BLaER1 (cell line): ENCODE data around the gene USP9Y.

ENCODE experiments used
- H3K27ac ChIP-seq: shearing (Covaris generic); formaldehyde crosslinking; 2 replicates; pipeline ENCODE4 v1.8.1; 2022
- H3K27me3 ChIP-seq: shearing (Covaris generic); formaldehyde crosslinking; 2 replicates; pipeline ENCODE4 v1.8.1; 2022
- H3K36me3 ChIP-seq: shearing (Covaris generic); formaldehyde crosslinking; 2 replicates; pipeline ENCODE4 v1.8.1; 2022
- H3K4me1 ChIP-seq: shearing (Covaris generic); formaldehyde crosslinking; 2 replicates; pipeline ENCODE4 v1.8.1; 2022
- H3K4me2 ChIP-seq: shearing (Covaris generic); formaldehyde crosslinking; 2 replicates; pipeline ENCODE4 v1.8.1; 2022
- H3K4me3 ChIP-seq: shearing (Covaris generic); formaldehyde crosslinking; 2 replicates; pipeline ENCODE4 v1.8.1; 2022
- H3K9ac ChIP-seq: shearing (Covaris generic); formaldehyde crosslinking; 2 replicates; pipeline ENCODE4 v1.8.1; 2022
- H3K9me3 ChIP-seq: shearing (Covaris generic); formaldehyde crosslinking; 2 replicates; pipeline ENCODE4 v1.8.1; 2022
- H4K20me1 ChIP-seq: shearing (Covaris generic); formaldehyde crosslinking; 2 replicates; pipeline ENCODE4 v1.8.1; 2022
- Cebpa-rat ChIP-seq: shearing (Covaris generic); IDR thresholded peaks from 2 replicates; pipeline ENCODE4 v1.8.1; 2022

Gene USP9Y

DNA sequence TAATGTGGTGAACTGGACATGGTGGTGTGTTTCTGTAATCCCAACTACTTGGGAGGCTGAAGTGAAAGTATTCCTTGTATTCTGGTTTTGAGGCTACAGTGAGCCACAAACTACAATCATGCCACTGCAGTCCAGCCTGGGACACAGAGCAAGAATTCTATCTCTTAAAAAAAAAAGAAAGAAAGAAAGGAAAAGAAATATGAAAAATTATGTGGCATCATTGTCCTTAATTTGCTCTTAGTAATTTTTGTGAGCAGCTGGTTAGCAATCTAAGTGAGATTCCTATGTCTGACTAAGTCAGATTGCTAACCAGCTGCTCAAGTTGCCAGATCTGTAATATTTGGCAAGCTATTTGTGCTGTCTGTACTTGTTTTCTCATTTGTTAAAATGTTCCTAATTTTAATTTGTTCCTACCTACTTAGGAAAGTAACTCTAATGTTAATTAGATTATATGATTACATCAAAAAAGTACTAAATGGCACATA, 154.8 kb downstream of the USP9Y start:
- Histone ChIP-seq H3K36me3 (no peaks in the 10 kb centered on the region), H3K27ac (no peak overlapping the region), H3K4me2 (no peak overlapping the region), H4K20me1 (no peaks in the 10 kb centered on the region), H3K9ac (no peak overlapping the region), H3K4me1 (no peaks in the 10 kb centered on the region), H3K27me3 (no peaks in the 10 kb centered on the region), H3K4me3 (no peak overlapping the region), H3K9me3 (no peaks in the 10 kb centered on the region)
- no peak for TF ChIP-seq Cebpa-rat

DNA sequence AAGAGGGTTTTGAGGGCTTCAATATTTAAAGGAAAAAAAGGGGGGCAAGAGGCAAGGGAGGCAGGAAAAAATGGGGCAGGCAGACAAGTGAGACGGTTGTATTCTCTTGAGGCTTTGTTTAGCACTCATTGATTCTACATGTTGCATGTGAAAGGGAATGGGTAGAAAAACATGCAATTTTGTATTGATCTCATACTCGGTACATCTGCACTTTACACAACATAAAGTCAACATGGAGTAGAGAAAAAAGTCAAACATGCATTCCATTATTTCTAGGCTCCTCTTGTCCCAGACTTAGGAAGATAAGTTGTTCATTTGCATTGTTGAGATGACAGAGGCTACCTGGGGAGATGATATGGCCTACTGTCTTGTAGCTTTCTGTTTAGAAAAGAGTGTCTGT, 166.9 kb downstream of the USP9Y start:
- Histone ChIP-seq H3K9me3 (no peaks in the 10 kb centered on the region), H3K27me3 (no peaks in the 10 kb centered on the region), H3K27ac (no peak overlapping the region)

DNA sequence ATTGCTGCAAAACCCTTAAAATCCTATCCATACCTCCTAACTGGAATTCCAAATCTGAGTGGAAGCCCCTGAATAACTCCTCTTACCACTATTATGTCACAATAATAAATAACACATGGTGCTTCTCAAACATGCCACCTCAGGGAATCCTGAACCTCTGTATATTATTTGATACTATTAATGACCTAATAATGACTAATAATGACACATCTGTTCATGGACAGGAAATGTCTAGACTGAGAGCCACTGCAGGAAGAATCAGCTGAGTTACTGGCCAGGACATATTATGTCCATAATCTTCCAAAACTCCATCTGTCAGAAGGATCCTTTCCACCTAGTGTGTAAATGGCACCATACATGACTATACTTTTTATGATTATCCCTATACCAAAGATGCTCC, 195.9 kb downstream of the USP9Y start:
- Histone ChIP-seq H3K9me3 (no peaks in the 10 kb centered on the region), H3K9ac (no peak overlapping the region), H3K27me3 (no peaks in the 10 kb centered on the region), H3K4me1 (no peaks in the 10 kb centered on the region), H4K20me1 (no peaks in the 10 kb centered on the region), H3K4me3 (no peak overlapping the region), H3K4me2 (no peak overlapping the region), H3K36me3 (no peaks in the 10 kb centered on the region), H3K27ac (no peak overlapping the region)
- no peak for TF ChIP-seq Cebpa-rat

More for the DNA sequence above, 166.9 kb downstream of the USP9Y start:
- H3K36me3 ChIP-seq: no peaks in the 10 kb centered on the region
- H3K4me2 ChIP-seq: no peak overlapping the region
- no peak for TF ChIP-seq Cebpa-rat
- no peaks in the 10 kb centered on the region for H4K20me1 ChIP-seq
- H3K4me1 ChIP-seq: no peaks in the 10 kb centered on the region
- no peak overlapping the region for H3K4me3 ChIP-seq
- H3K9ac ChIP-seq: no peak overlapping the region

DNA sequence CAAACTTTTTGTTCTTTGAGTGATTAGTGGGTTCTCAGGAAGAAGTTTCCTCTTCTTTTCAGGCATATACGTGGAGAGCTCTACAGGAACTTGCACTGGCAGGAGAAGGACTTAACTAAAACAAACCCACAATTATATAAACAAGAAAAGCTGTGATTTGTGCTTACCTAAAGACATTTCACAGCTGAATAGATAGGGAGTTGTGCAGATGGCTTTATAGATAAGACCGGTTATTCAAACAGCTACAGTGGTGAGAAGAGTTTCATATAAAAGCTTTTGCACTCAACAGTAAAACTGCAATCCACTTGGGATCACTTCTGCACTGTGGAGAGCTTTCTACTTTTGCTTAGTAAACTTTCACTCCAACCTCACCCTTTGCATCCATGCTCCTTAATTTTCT, 197.6 kb downstream of the USP9Y start:
- Histone ChIP-seq H3K9me3 (no peaks in the 10 kb centered on the region), H3K4me3 (no peak overlapping the region), H3K27me3 (no peaks in the 10 kb centered on the region), H3K4me1 (no peaks in the 10 kb centered on the region), H4K20me1 (no peaks in the 10 kb centered on the region), H3K27ac (no peak overlapping the region), H3K9ac (no peak overlapping the region), H3K36me3 (no peaks in the 10 kb centered on the region), H3K4me2 (no peak overlapping the region)
- TF ChIP-seq Cebpa-rat: no peak

DNA sequence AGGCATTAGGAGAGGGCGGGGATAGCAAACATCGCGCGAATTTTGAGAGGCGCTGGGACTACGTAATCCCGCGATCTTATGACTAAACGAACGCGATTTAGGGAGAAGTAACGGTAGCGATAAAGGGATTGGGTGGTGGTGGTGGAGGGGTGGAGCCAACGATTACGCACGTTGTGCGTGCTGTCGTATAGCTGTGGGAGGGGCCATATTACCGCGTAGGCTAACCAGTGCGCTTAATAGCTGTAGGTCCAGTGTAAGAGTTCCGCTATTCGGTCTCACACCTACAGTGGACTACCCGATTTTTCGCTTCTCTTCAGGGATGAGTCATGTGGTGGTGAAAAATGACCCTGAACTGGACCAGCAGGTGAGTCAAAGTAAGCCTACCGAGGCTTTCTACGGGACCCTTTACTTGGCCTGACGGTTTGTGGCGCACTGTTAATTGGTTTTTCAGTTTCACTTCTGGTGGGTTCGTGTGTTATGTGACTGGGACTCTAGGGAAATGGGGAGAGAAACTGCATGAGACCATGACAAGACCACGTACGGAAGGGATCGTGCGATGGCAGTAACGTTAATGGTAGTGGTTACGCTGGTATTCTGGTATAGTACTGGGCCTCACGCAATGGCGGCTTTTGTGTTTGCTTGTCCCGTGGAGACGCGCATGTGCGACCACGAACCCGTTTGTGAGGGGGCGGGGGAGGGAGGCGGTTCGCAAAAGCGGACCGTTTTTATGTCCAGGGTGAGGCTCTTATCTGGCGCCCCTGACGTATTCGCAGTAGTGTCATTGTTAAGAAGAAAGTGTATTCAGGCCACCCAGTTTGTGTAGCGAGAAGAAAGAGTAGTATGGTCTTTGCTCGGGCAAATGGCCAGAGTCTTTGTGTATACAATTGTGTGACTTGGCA, 203.8 kb downstream of the USP9Y start, which contains the start of gene DDX3Y:
Gene DDX3Y, plus strand, starts transcription at position 251 of the 899 bp plus-strand sequence. Its CDS starts 69 bp downstream, at position 320.
- no peak within 1 kb of the TSS for H3K27ac ChIP-seq
- no peaks in the 10 kb centered on the region for H3K36me3 ChIP-seq
- no peaks in the 10 kb centered on the region for H4K20me1 ChIP-seq
- no peak for TF ChIP-seq Cebpa-rat
- H3K4me3 ChIP-seq: no peak within 1 kb of the TSS
- H3K9ac ChIP-seq: no peak within 1 kb of the TSS
- H3K9me3 ChIP-seq: no peaks in the 10 kb centered on the region
- no peak within 1 kb of the TSS for H3K4me2 ChIP-seq
- H3K27me3 ChIP-seq: no peaks in the 10 kb centered on the region
- no peaks in the 10 kb centered on the region for H3K4me1 ChIP-seq

DNA sequence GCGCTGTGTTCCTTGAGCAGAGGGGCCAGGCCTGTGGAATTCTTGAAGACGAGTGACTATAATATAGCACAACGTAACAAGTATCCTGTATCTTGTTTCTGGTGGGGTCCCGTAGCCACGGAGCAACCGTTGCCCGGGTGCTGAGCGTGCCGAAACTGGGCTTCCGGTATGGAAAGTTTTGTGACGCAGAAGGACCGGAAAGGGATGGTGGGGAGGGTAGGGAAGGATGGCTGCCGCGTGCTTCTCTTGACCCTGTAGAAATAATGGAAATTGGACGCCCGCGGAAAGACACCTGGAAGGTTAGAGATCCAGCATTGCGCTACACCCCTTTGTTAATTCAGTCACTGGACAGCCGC, 204.5 kb downstream of the USP9Y start:
- Histone ChIP-seq H4K20me1 (no peaks in the 10 kb centered on the region), H3K27me3 (no peaks in the 10 kb centered on the region), H3K9me3 (no peaks in the 10 kb centered on the region), H3K27ac (no peak overlapping the region), H3K4me3 (no peak overlapping the region), H3K9ac (no peak overlapping the region), H3K4me1 (no peaks in the 10 kb centered on the region), H3K4me2 (no peak overlapping the region), H3K36me3 (no peaks in the 10 kb centered on the region)
- no peak for TF ChIP-seq Cebpa-rat

DNA sequence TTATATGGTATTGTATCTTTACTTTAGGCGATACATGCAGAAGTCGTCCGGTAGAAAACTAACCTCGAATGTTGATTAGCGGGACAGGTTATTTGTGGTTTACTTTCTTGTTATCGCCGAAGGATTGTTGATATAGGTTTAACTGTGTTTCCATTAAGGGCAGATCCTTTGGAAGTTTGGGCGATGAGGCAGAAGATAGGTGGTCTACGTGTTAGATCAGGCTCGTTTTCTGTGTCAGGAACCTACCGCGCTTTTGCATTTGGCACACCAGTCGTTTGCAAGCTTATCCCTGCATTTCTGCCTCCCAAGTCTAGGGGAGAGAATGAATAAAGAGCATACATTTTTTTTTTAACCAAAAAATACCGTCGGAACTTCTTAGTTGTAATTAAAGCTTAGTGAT, 204.9 kb downstream of the USP9Y start:
- Histone ChIP-seq H3K9ac (no peak overlapping the region), H3K36me3 (no peaks in the 10 kb centered on the region), H3K4me1 (no peaks in the 10 kb centered on the region), H3K4me3 (no peak overlapping the region), H3K27me3 (no peaks in the 10 kb centered on the region), H4K20me1 (no peaks in the 10 kb centered on the region), H3K27ac (no peak overlapping the region), H3K9me3 (no peaks in the 10 kb centered on the region), H3K4me2 (no peak overlapping the region)
- no peak for TF ChIP-seq Cebpa-rat
